Fibroblast of pulmonary artery (primary cell): Measurements from ENCODE around the gene KIF3A.

Experiments
- DNase-seq: peaks from one replicate; pipeline ENCODE4 v3.0.0-alpha.2; 2010; ENCODE audit warnings: low read depth
- H3K4me3 ChIP-seq: replicated peaks from 2 replicates; pipeline ENCODE4 v1.5.1; 2011; ENCODE audit warnings: low read depth, mild to moderate bottlenecking, control low read depth, low read length, moderate library complexity
- CTCF ChIP-seq: IDR thresholded peaks from 2 replicates; pipeline ENCODE4 v1.5.1; 2011; ENCODE audit warnings: mild to moderate bottlenecking, control low read depth, low read length, inconsistent platforms; ENCODE audit errors: missing control alignments

Gene KIF3A

DNA sequence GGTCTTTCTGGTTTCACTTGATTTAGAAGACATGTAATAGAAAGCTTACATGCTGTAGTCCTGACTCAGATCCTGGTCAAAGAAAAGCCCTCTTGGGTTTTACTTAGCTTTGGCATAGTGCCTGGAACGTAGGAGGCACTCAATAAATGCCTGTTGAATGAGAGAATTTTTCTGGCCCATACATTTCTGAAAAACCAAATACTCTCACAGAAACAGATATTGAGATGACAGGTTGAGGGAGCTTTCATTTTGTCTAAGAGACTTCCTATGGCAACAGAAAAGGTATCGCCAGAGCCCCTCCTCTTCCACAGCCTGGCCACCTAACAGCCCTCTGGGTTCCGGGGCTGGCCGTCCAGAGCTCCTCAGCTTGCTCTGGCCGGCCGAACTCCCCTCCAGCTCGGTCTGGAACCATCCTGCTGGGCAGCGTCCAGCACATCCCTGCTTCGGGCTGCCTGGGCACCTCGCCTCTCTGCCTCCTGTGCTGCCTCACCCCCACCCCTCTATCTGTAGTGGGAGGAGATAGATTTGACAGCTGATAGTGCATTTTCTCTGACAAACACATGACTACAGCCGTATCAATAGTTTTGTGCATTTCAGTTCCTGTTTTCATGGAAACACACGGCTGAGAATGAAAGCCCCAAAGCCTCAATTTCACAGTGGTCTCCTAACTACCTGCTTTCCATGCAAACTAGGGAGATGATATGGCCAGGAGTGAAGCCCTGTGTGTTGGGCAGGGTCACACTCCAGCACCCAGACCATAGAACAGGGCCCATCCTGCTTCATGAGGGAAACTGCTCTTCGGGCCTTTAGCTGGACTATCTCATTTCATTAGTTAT is 62.5 kb downstream of the KIF3A start:
- peak overlapping the region; percentile 26 for H3K4me3 ChIP-seq
- TF ChIP-seq CTCF, result no peak
- DNase-seq, result peak; percentile 96

GRCh38 chr5:132673939-132674630 is 63.3 kb downstream of the KIF3A start, which contains the start of gene IL4:
TSS of gene IL4 (plus strand) at chr5:132673989. CDS start at chr5:132674051, 62 bp downstream.
- TF ChIP-seq CTCF, result no peak
- H3K4me3 ChIP-seq, result peak within 1 kb of the TSS; percentile 26
- no peak for DNase-seq

GRCh38 chr5:132673488-132673887 is 63.9 kb downstream of the KIF3A start:
- TF ChIP-seq CTCF, result no peak
- DNase-seq, result no peak
- H3K4me3 ChIP-seq, result no peak overlapping the region

DNA sequence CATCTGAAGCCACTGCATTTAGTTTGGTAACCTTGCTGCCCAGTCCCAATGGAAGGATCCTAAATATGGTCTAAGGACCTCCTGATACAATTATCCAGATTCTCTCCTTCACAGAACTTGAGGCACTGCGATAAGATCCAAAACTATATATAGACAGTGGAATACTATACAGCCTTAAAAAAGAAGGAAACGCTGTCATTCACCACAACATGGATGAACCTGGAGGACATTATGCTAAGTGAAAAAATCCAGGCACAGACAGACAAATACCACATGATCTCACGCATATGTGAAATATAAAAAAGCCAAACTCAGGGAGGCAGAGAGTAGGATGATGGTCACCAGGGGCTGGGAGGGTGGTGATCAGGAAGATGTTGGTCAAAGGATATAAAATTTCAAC is 66.3 kb downstream of the KIF3A start:
- DNase-seq, result no peak
- H3K4me3 ChIP-seq, result no peak overlapping the region
- no peak for TF ChIP-seq CTCF

DNA sequence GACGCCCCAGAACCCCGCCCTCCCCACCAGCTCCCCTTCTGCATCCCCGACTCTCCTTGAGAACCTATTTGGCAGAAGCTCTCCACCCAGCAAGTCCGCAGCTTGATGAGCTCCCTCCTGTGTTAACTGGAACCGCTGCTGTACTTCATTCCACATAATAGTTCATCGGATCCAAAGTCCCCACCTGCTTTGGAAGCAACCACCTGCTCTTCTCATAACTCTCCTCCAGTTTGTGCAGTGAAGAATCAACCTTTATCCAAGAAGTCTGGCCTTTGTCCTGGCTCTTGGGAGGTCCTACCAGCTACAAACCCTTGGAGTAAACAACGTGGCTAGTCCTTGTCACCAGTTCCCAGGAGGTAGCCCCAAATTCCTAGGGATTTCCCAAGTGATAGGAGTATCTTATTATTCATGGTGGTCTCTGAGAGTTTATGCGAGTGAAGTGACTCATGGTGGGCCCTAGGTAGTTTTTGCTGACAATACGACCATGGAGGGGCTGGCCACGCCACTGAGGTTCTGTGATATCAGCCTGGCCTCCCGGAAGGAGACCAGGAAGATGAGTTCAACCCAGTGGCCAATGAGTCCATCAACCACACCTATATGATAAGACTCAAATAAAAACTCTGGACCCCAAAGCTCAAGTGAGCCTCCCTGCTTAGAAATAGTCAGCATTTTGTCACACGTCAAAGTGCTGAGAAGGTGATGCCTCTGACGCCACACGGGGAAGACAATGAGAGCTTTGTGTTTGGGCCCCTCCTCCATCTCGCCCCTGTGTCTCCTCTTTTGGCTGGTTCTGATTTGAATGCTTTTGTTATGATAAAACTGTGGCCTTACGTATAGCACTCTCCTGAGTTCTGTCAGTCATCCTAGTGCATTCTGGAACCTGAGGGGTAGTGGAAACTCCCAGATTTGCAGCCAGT is 67.1 kb downstream of the KIF3A start:
- H3K4me3 ChIP-seq, result no peak overlapping the region
- no peak for DNase-seq
- TF ChIP-seq CTCF, result no peak

DNA sequence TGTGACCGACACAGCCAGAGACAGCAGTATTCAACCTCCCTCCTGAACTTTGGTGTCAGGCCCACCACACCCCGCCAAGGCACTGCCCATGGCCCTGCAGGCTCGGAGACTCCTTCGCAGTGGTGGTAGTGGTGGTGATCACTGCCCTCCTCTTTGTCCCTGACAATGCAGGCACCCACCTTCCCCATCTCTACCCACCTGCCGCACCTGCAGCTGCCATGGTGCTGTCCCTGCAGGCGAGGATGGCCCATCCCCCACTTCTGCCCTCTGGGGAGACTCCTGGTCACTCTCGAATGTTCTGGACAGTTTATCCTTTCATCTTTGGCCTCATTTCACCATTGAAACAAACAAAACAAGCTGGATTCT is 67.9 kb downstream of the KIF3A start:
- no peak for DNase-seq
- no peak overlapping the region for H3K4me3 ChIP-seq
- no peak for TF ChIP-seq CTCF
